B cell (primary cell): ENCODE results near the gene SNAP47. TPM values are rescaled to one million over a fixed set of nuclear protein-coding genes. Genes with fewer than 3 reads are reported as not detected.

ENCODE experiments used
- ATAC-seq: fragments of 200-7000 bp; cut with Tn5 transposase; one replicate; pipeline ENCODE4 v1.10.0; 2021; ENCODE audit warnings: low read depth, mild to moderate bottlenecking, moderate number of reproducible peaks, moderate library complexity
- CTCF ChIA-PET: fragments of 350-600 bp; sonication (Branson Sonifier 250); formaldehyde crosslinking; loops from one replicate; lab custom pipeline; 2021; ENCODE audit warnings: antibody characterized with exemption, inconsistent platforms; lab: Charles Lee
- POLR2A ChIA-PET: fragments of 350-600 bp; sonication (Branson Sonifier 250); formaldehyde crosslinking; loops from one replicate; lab custom pipeline; 2021; ENCODE audit warnings: antibody characterized with exemption; lab: Charles Lee
- DNase-seq: peaks from one replicate; pipeline ENCODE4 v3.0.0; 2013
- H2AFZ ChIP-seq: 2 replicates; pipeline ENCODE4 v1.6.1; 2012; ENCODE audit warnings: mild to moderate bottlenecking, low read depth, low read length; ENCODE audit not compliant: insufficient read depth, poor library complexity, severe bottlenecking
- H3K27ac ChIP-seq, 2 donors: 1 replicate in 1 of 2; 2 replicates in 1 of 2; pipeline ENCODE4 v1.5.1; 2012 to 2013; ENCODE audit warnings: low read length in 2 of 2, mild to moderate bottlenecking in 2 of 2, moderate library complexity in 1 of 2
- H3K27me3 ChIP-seq, 4 experiments: fragments of 200-600 bp in 1 of 4; sonication (generic) in 1 of 4; replicated peaks in 1 of 4; 1 replicate in 2 of 4; 2 replicates in 2 of 4; pipeline versions ENCODE4 v1.6.1 to v1.7.0; 2013 to 2016; ENCODE audit warnings: low read length in 3 of 4, mild to moderate bottlenecking in 2 of 4, mixed read lengths in 1 of 4, moderate library complexity in 1 of 4; ENCODE audit not compliant: insufficient read depth in 4 of 4, control insufficient read depth in 3 of 4; ENCODE audit errors: control extremely low read depth in 1 of 4
- H3K36me3 ChIP-seq, 2 experiments: replicated peaks in 1 of 2; 1 replicate in 1 of 2; 2 replicates in 1 of 2; pipeline versions ENCODE4 v1.6.1 to v1.7.1; 2013; ENCODE audit warnings: low read length in 1 of 2; ENCODE audit not compliant: insufficient read depth in 2 of 2, control insufficient read depth in 1 of 2; ENCODE audit errors: control extremely low read depth in 1 of 2, extremely low read depth in 1 of 2
- H3K4me1 ChIP-seq, 2 donors: fragments of 200-600 bp in 1 of 2; sonication (generic) in 1 of 2; 1 replicate in 1 of 2; 2 replicates in 1 of 2; pipeline versions ENCODE4 v1.5.1 to v1.6.1; 2013 to 2017; ENCODE audit warnings: low read length in 2 of 2; ENCODE audit not compliant: control insufficient read depth in 2 of 2, insufficient read depth in 2 of 2
- H3K4me2 ChIP-seq: replicated peaks from 2 replicates; pipeline ENCODE3; 2012; ENCODE audit warnings: mild to moderate bottlenecking, low read depth, low read length; ENCODE audit not compliant: poor library complexity, severe bottlenecking
- H3K4me3 ChIP-seq, 5 experiments: fragments of 200-600 bp in 1 of 5; sonication (generic) in 1 of 5; 1 replicate in 3 of 5; 2 replicates in 2 of 5; pipeline versions ENCODE4 v1.5.1 to v1.7.0; 2011 to 2016; ENCODE audit warnings: low read length in 4 of 5, mild to moderate bottlenecking in 4 of 5, low read depth in 2 of 5, control low read depth in 1 of 5, moderate library complexity in 1 of 5; ENCODE audit not compliant: insufficient read depth in 1 of 5; ENCODE audit errors: control extremely low read depth in 1 of 5, extremely low read depth in 1 of 5
- H3K79me2 ChIP-seq: fragments of 200-600 bp; sonication (generic); one replicate; pipeline ENCODE4 v1.6.0; 2016; ENCODE audit warnings: low read length; ENCODE audit not compliant: control insufficient read depth, insufficient read depth
- H3K9ac ChIP-seq: fragments of 200-600 bp; sonication (generic); 2 replicates; pipeline ENCODE4 v1.6.1; 2017; ENCODE audit warnings: mild to moderate bottlenecking, low read length, moderate library complexity
- H3K9me3 ChIP-seq, 3 donors: one replicate each; pipeline versions ENCODE4 v1.6.1 to v1.7.1; 2013; ENCODE audit warnings: low read length in 2 of 3; ENCODE audit not compliant: control insufficient read depth in 2 of 3, insufficient read depth in 1 of 3; ENCODE audit errors: control extremely low read depth in 1 of 3
- H4K20me1 ChIP-seq: 2 replicates; pipeline ENCODE4 v1.6.0; 2012; ENCODE audit warnings: mild to moderate bottlenecking, low read length; ENCODE audit not compliant: insufficient read depth, control insufficient read depth, poor library complexity, severe bottlenecking
- H3K27ac Mint-ChIP-seq: one replicate; pipeline ENCODE4 v1.8.0; 2021; ENCODE audit warnings: mixed read lengths
- H3K27me3 Mint-ChIP-seq: one replicate; pipeline ENCODE4 v1.8.0; 2021; ENCODE audit warnings: mixed read lengths
- H3K4me1 Mint-ChIP-seq: one replicate; pipeline ENCODE4 v1.8.0; 2021; ENCODE audit warnings: mixed read lengths
- H3K4me3 Mint-ChIP-seq: one replicate; pipeline ENCODE4 v1.8.0; 2021; ENCODE audit warnings: mixed read lengths
- H3K9me3 Mint-ChIP-seq: one replicate; pipeline ENCODE4 v1.8.0; 2022; ENCODE audit warnings: mixed read lengths; ENCODE audit not compliant: insufficient read depth
- EZH2 ChIP-seq: IDR thresholded peaks from 2 replicates; pipeline ENCODE4 v1.6.1; 2012; ENCODE audit warnings: borderline replicate concordance, low read depth, mild to moderate bottlenecking, moderate library complexity, low read length; ENCODE audit not compliant: insufficient read depth, poor library complexity, severe bottlenecking
- whole genome bisulfite sequencing: methylation state at CpG from one replicate; pipeline ENCODE4 v1.1.5; 2013; ENCODE audit warnings: missing lambda C conversion rate; ENCODE audit not compliant: insufficient coverage; 5-methylcytosine and 5-hydroxymethylcytosine counted together
- intact Hi-C: fragments of 100-400 bp; cut with micrococcal nuclease; formaldehyde crosslinking; loops from one replicate; pipeline ENCODE4 v1.10.0; 2022
- polyA plus RNA-seq: library from polyadenylated mRNA; depleted of rRNA; stranded (reverse); fragments of >200 nt; gene quantifications from 2 replicates; pipeline ENCODE4 v1.2.3, GENCODE V29; 2012
- total RNA-seq, 2 donors: library from RNA; stranded (reverse); fragments of 120-200 nt in 1 of 2; gene quantifications; 1 replicate in 1 of 2; 2 replicates in 1 of 2; pipeline versions ENCODE4 v1.2.3 to v1.2.4, GENCODE V29; 2013 to 2022
- TF ChIP-seq, protein P1 (sequence below): fragments of 200-600 bp; IDR thresholded peaks from one replicate; pipeline ENCODE4 v1.8.0; 2022; ENCODE audit warnings: antibody characterized with exemption, mild to moderate bottlenecking

The SNAP47 gene
- total and polyA plus RNA-seq, 2 donors (not counting 1 experiment from before 2014, with no cell fraction given): 25.6 to 34.9 TPM

DNA sequence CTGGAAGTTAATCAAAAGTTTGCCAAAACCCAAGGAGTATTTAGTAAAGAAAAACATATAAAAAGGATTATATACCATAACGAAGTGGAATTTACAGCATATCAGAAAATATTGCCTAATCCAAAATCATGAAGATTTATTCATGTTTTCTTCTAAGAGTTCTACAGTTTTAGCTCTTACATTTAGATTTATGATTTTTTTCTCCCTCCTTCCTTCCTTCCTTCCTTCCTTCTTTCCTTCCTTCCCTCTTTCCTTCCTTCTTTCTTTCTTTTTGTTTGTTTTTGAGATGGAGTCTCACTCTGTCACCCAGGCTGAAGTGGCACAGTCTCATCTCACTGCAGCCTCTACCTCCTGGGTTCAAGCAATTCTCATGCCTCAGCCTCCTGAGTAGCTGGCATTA lies 64.5 kb downstream of the SNAP47 start:
- DNase-seq: no peak
- ChIA-PET POLR2A (no interaction called here), CTCF (no interaction called here)
- no peaks in the 10 kb centered on the region for H4K20me1 ChIP-seq
- no peak overlapping the region for H3K4me3 ChIP-seq
- H3K27ac ChIP-seq: no peak overlapping the region
- peaks cover 0 to under 1% (median 0%) of the 10 kb centered on the region in 3 donors for H3K9me3 ChIP-seq
- no peaks in the 10 kb centered on the region for H3K36me3 ChIP-seq
- no peak overlapping the region for H3K4me2 ChIP-seq
- Mint-ChIP-seq H3K4me1 (no peaks in the 10 kb centered on the region), H3K4me3 (no peak overlapping the region), H3K9me3 (peaks cover 4% of the 10 kb centered on the region), H3K27me3 (peaks cover 32% of the 10 kb centered on the region), H3K27ac (no peak overlapping the region)
- no peak for ATAC-seq
- intact Hi-C loops: no loop called here
- H3K4me1 ChIP-seq: no peaks in the 10 kb centered on the region
- WGBS: no CpG with 5 or more reads among the region's 1 CpG
- H3K79me2 ChIP-seq: no peaks in the 10 kb centered on the region
- H3K9ac ChIP-seq: no peak overlapping the region
- TF ChIP-seq, protein P1, sequence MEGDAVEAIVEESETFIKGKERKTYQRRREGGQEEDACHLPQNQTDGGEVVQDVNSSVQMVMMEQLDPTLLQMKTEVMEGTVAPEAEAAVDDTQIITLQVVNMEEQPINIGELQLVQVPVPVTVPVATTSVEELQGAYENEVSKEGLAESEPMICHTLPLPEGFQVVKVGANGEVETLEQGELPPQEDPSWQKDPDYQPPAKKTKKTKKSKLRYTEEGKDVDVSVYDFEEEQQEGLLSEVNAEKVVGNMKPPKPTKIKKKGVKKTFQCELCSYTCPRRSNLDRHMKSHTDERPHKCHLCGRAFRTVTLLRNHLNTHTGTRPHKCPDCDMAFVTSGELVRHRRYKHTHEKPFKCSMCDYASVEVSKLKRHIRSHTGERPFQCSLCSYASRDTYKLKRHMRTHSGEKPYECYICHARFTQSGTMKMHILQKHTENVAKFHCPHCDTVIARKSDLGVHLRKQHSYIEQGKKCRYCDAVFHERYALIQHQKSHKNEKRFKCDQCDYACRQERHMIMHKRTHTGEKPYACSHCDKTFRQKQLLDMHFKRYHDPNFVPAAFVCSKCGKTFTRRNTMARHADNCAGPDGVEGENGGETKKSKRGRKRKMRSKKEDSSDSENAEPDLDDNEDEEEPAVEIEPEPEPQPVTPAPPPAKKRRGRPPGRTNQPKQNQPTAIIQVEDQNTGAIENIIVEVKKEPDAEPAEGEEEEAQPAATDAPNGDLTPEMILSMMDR: no peak
- no peak for TF ChIP-seq EZH2
- H3K27me3 ChIP-seq: peaks cover 0 to 14% (median 3%) of the 10 kb centered on the region in 4 experiments
- H2AFZ ChIP-seq: no peak overlapping the region

DNA sequence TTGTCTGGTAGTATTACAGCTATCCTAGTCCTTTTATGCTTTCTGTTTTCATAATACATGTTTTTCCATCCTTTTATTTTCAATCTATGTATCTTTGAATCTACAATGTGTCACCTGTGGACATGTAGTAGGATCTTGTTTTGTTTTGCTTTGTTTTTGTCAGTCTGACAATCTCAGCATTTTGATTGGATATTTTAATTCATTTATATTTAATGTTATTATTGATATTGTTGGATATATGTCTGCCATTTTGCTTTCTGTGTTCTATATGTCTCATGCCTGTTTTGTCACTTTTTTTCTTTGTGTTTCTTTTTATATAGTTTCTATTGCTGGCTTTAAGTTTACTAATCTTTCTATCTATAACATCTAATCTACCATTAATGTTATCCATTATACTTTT lies 68.7 kb downstream of the SNAP47 start:
- no peak for ATAC-seq
- CTCF ChIA-PET: no interaction called here

More for the DNA sequence above, 68.7 kb downstream of the SNAP47 start:
- no peak overlapping the region for H3K4me2 ChIP-seq
- peaks cover 0 to 10% (median 3%) of the 10 kb centered on the region in 4 experiments for H3K27me3 ChIP-seq
- no peak for DNase-seq
- POLR2A ChIA-PET: no interaction called here
- intact Hi-C loops: no loop called here
- H3K79me2 ChIP-seq: no peaks in the 10 kb centered on the region
- Mint-ChIP-seq H3K4me1 (no peaks in the 10 kb centered on the region), H3K27me3 (peaks cover 44% of the 10 kb centered on the region), H3K27ac (no peak overlapping the region), H3K4me3 (no peak overlapping the region), H3K9me3 (peaks cover 4% of the 10 kb centered on the region)
- H3K4me3 ChIP-seq: no peak overlapping the region
- no peaks in the 10 kb centered on the region for H4K20me1 ChIP-seq
- no peaks in the 10 kb centered on the region for H3K36me3 ChIP-seq
- H3K9ac ChIP-seq: no peak overlapping the region
- no peak overlapping the region for H2AFZ ChIP-seq
- H3K4me1 ChIP-seq: no peaks in the 10 kb centered on the region
- TF ChIP-seq EZH2: no peak
- TF ChIP-seq, protein P1: no peak
- peaks cover 0 to 4% (median 1%) of the 10 kb centered on the region in 3 donors for H3K9me3 ChIP-seq
- H3K27ac ChIP-seq: no peak overlapping the region
